Cardiac fibroblast (primary cell): ENCODE measurements around the gene MITF.

Experiments used
- DNase-seq, 2 donors: peaks; one replicate each; pipeline versions ENCODE4 v3.0.0 to v3.0.0-alpha.2; 2010; ENCODE audit warnings: low read depth in 2 of 2
- H3K4me3 ChIP-seq, 2 donors: replicated peaks in 1 of 2; 1 replicate in 1 of 2; 2 replicates in 1 of 2; pipeline ENCODE4 v1.5.1; 2011; ENCODE audit warnings: low read depth in 2 of 2, low read length in 2 of 2, mild to moderate bottlenecking in 2 of 2, moderate library complexity in 1 of 2
- TF ChIP-seq, protein P1 (sequence below): IDR thresholded peaks from one replicate; pipeline ENCODE4 v1.5.1; 2011; ENCODE audit warnings: low read depth, mild to moderate bottlenecking, low read length, inconsistent platforms

Gene MITF

DNA sequence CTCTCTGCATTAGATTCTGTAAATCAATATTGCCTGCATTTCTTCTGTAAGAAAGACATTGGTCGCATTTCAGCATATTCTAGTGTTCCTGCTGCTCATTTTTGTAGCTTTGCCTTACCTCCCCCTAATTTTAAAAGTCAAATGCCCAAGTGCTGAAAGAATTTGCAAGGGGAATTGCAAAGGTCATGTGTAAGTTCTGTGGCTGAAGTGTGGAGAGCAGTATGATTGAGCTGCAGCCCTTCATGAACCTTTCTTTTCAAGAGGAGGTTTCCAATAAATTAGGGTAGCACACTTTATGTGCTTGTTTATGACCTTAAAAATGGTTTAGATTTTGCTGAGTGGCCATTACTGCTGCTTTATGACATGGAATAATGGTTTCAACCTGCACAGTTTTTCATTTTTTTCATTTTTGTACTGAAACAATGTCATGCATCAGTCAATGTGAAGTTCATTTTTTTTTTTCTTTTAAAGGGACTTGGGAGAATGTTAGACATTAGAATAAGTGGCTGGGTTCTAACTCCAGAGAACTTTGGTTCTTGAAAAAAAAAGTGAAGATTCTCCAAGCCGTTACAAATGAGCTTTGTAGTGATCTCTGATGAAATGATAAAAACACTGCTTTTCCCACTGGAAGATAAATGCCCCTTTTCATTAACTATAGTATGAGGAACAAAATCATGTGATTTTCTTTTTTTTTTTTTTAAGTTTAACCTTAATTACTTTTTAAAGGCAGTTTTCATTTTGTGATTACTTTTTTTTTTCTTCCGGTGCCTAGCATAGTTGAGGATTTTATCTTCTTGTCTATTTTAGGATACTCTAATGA, 99.6 kb downstream of the MITF start:
- TF ChIP-seq, protein P1, sequence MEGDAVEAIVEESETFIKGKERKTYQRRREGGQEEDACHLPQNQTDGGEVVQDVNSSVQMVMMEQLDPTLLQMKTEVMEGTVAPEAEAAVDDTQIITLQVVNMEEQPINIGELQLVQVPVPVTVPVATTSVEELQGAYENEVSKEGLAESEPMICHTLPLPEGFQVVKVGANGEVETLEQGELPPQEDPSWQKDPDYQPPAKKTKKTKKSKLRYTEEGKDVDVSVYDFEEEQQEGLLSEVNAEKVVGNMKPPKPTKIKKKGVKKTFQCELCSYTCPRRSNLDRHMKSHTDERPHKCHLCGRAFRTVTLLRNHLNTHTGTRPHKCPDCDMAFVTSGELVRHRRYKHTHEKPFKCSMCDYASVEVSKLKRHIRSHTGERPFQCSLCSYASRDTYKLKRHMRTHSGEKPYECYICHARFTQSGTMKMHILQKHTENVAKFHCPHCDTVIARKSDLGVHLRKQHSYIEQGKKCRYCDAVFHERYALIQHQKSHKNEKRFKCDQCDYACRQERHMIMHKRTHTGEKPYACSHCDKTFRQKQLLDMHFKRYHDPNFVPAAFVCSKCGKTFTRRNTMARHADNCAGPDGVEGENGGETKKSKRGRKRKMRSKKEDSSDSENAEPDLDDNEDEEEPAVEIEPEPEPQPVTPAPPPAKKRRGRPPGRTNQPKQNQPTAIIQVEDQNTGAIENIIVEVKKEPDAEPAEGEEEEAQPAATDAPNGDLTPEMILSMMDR: no peak
- no peak overlapping the region for H3K4me3 ChIP-seq
- DNase-seq: peak in 1 of 2 donors; percentile 10

DNA sequence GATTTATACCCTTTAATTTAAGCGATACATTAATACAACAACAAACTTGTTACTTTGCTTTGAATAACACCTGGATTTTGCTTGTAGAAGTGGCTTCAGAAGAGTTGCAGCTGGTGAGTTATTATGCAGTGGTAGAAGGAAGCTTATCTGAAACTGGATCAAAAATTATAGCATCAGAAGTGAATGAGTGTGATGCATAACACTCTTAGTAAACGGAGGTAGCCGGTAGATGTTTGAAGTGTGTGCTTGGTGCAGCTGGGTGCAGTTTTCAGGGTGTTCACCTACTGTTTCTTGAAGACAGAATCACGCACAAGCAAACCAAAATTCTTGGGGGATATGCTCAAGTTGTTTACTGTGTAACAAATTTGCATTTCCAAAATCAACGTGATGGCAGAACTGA, 103.1 kb downstream of the MITF start:
- DNase-seq: no peak
- no peak overlapping the region for H3K4me3 ChIP-seq
- TF ChIP-seq, protein P1: no peak

DNA sequence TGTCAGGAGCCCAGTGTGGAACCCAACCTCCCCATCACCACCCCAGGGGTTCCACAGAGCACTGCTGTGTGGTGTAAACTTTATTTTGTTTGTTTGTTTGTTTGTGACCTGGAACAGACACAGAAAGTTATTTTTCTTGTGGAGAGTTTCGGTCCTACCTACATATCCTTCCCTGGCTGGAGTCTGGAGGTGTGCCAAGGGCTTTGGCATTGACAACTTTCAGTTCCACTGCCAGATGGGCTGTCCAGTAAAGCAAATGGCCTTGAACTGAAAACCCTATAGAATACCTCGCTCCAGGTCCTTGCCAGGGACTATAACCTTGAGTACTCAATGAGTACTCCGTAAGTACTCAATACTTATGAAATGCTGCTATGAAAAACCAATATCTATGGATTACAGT, 103.5 kb downstream of the MITF start:
- TF ChIP-seq, protein P1: no peak
- no peak for DNase-seq
- H3K4me3 ChIP-seq: no peak overlapping the region

DNA sequence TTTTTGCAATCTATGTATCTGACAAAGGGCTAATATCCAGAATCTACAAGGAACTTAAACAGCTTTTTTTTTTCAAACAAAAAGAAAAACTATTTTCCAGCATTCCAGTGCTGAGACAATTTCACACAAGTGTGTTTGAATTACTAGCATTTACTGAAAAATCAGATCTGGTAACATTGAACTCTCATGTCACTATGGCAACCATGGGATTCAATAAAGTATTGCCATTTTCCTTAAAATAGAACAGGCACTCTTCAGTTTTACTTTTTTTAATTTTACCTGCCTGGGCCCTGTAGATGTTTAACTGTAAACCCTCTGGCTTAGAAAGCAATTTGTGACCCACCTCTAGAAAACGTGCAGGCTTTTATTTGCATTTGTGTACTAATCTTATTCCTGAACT, 105.4 kb downstream of the MITF start:
- TF ChIP-seq, protein P1: no peak
- no peak overlapping the region for H3K4me3 ChIP-seq
- no peak for DNase-seq

DNA sequence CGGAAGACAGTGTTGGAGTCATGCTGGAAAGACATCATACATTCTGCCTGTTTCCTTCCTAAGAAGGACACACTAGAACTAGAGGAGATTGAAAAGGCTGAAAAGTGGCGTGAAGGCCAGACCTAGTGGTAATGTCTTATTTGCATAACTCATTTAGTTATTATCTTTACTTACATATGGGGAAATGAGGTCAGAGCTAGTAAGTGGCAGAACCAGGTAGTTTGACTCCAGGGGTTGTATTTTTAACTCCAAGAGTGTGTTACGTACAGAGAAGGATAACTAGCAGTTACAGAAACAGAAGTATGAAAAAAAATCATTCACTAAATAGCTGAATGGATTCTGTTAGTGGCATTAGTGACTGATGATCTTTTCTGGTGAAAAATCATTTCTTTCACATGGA, 108.0 kb downstream of the MITF start:
- TF ChIP-seq, protein P1: no peak
- DNase-seq: no peak

DNA sequence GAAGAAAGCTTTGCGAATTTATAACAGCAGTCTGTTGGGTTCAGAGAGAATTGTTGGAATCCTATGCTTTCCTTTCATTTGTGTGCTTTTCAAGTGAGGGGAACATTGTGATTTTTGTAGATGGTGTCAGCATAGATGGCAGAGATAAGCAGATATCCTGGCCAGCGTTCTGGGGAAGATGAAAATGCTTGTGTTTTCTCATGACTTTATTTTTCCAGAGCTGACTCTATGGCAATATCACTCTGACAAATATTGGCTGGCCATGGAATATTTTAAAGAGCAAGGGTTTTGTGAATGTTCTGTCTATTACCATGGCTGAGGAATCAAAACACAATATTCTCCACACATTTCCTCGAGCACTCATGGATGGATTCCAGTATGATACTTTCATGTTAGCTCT, 108.8 kb downstream of the MITF start:
- DNase-seq: no peak
- no peak overlapping the region for H3K4me3 ChIP-seq

More for the DNA sequence above, 108.0 kb downstream of the MITF start:
- no peak overlapping the region for H3K4me3 ChIP-seq

More for the DNA sequence above, 108.8 kb downstream of the MITF start:
- TF ChIP-seq, protein P1: no peak
